ENCODE measurements around the gene TMPRSS7. TPM values are rescaled to one million over a fixed set of nuclear protein-coding genes. Genes with fewer than 3 reads are reported as not detected.

Gene TMPRSS7
- polyA plus RNA-seq, 1 donor from 2014 or later: 0.52 TPM

DNA sequence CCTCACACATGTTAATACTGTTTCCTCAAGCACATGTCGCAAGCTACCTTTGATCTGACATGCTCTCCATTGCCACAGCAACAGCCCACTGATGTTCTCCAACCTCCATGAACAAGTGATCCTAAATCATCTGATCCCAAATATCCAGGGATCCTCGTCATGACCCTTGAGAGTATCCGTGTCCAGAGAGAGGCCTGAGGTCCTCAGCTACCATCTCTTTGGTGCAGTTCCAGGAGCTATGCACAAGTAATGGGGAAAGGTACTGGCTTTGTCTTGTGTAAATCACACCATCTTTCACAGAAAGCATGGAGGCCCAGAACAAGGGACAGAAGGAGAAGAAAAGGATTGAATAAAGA, 96.1 kb downstream of the TMPRSS7 start:
- no peak overlapping the region for H3K9ac ChIP-seq (ENCODE audit: low read length)
- no peaks in the 10 kb centered on the region for H3K36me3 ChIP-seq (ENCODE audit: insufficient read depth, low read length)
- no peaks in the 10 kb centered on the region for H3K79me2 ChIP-seq (replicated peaks; ENCODE audit: insufficient read depth, low read length)
- no peaks in the 10 kb centered on the region for H4K20me1 ChIP-seq (ENCODE audit: insufficient read depth)
- H3K4me2 ChIP-seq (ENCODE audit: low read length): no peak overlapping the region
- H3F3A ChIP-seq (ENCODE audit: insufficient read depth, low read length, poor library complexity, severe bottlenecking): no peaks in the 10 kb centered on the region
- TF ChIP-seq MXI1 (conservative IDR thresholded peaks at IDR 0.05; ENCODE audit: poor library complexity, severe bottlenecking) (no peak), TAF1 (IDR thresholded peaks at IDR 0.05; ENCODE audit: low read depth) (no peak), POLR2AphosphoS5 (IDR thresholded peaks at IDR 0.05) (no peak), EZH2 (IDR thresholded peaks at IDR 0.05; ENCODE audit: borderline replicate concordance, insufficient read depth, low read length, poor library complexity, severe bottlenecking) (no peak), EP300 (conservative IDR thresholded peaks at IDR 0.05; ENCODE audit: poor library complexity, severe bottlenecking) (no peak), RAD21 (conservative IDR thresholded peaks at IDR 0.05) (no peak), SMC3 (conservative IDR thresholded peaks at IDR 0.05; ENCODE audit: poor library complexity) (no peak)
- TF ChIP-seq, protein P1, sequence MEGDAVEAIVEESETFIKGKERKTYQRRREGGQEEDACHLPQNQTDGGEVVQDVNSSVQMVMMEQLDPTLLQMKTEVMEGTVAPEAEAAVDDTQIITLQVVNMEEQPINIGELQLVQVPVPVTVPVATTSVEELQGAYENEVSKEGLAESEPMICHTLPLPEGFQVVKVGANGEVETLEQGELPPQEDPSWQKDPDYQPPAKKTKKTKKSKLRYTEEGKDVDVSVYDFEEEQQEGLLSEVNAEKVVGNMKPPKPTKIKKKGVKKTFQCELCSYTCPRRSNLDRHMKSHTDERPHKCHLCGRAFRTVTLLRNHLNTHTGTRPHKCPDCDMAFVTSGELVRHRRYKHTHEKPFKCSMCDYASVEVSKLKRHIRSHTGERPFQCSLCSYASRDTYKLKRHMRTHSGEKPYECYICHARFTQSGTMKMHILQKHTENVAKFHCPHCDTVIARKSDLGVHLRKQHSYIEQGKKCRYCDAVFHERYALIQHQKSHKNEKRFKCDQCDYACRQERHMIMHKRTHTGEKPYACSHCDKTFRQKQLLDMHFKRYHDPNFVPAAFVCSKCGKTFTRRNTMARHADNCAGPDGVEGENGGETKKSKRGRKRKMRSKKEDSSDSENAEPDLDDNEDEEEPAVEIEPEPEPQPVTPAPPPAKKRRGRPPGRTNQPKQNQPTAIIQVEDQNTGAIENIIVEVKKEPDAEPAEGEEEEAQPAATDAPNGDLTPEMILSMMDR (IDR thresholded peaks at IDR 0.05; ENCODE audit: poor library complexity, severe bottlenecking): no peak
- TF ChIP-seq, protein P2, sequence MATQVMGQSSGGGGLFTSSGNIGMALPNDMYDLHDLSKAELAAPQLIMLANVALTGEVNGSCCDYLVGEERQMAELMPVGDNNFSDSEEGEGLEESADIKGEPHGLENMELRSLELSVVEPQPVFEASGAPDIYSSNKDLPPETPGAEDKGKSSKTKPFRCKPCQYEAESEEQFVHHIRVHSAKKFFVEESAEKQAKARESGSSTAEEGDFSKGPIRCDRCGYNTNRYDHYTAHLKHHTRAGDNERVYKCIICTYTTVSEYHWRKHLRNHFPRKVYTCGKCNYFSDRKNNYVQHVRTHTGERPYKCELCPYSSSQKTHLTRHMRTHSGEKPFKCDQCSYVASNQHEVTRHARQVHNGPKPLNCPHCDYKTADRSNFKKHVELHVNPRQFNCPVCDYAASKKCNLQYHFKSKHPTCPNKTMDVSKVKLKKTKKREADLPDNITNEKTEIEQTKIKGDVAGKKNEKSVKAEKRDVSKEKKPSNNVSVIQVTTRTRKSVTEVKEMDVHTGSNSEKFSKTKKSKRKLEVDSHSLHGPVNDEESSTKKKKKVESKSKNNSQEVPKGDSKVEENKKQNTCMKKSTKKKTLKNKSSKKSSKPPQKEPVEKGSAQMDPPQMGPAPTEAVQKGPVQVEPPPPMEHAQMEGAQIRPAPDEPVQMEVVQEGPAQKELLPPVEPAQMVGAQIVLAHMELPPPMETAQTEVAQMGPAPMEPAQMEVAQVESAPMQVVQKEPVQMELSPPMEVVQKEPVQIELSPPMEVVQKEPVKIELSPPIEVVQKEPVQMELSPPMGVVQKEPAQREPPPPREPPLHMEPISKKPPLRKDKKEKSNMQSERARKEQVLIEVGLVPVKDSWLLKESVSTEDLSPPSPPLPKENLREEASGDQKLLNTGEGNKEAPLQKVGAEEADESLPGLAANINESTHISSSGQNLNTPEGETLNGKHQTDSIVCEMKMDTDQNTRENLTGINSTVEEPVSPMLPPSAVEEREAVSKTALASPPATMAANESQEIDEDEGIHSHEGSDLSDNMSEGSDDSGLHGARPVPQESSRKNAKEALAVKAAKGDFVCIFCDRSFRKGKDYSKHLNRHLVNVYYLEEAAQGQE (IDR thresholded peaks at IDR 0.05; ENCODE audit: borderline replicate concordance): no peak
- no peak overlapping the region for H3K4me3 ChIP-seq (ENCODE audit: low read length)
- no peaks in the 10 kb centered on the region for H3K27me3 ChIP-seq (ENCODE audit: insufficient read depth, low read depth, low read length)
- no peak overlapping the region for H3K27ac ChIP-seq (ENCODE audit: low read length)
- no peaks in the 10 kb centered on the region for H3K9me2 ChIP-seq (ENCODE audit: insufficient read depth, low read length)
- no peaks in the 10 kb centered on the region for H3K9me3 ChIP-seq (ENCODE audit: low read length)
- H2AFZ ChIP-seq (ENCODE audit: low read depth, low read length): no peak overlapping the region

Small RNA genes within 50 kb of the gene (small RNA-seq; reads per million reads assigned to genes)
- gene MIR567: 0 reads per million in 3 experiments

Other genes starting within 250 kb of the TMPRSS7 start
- gene PHLDB2, start 175.5 kb upstream of the TMPRSS7 start, polyA plus RNA-seq: 1.4 and 2.4 TPM in 2 replicates
- 82.4 and 84.7 TPM in 2 replicates for gene ABHD10, start 55.7 kb upstream of the TMPRSS7 start, polyA plus RNA-seq
- 519 and 568 TPM in 2 replicates for gene TAGLN3, start 35.8 kb upstream of the TMPRSS7 start, polyA plus RNA-seq
- 0.21 TPM in 1 of 2 replicates, not detected in the other for gene C3orf52, start 51.7 kb downstream of the TMPRSS7 start, polyA plus RNA-seq
- gene GCSAM, start 98.5 kb downstream of the TMPRSS7 start, polyA plus RNA-seq: not detected in 2 replicates